Ovary (tissue), 9 donors: Measurements from ENCODE around the gene ATP6V0A1. TPM values are rescaled to one million over a fixed set of nuclear protein-coding genes. Genes with fewer than 3 reads are reported as not detected.

Experiments
- DNase-seq, 5 donors: peaks; one replicate each; pipeline ENCODE4 v3.0.0-alpha.2; 2019 to 2020
- H3K27ac ChIP-seq, 2 donors: fragments of 200-600 bp; one replicate each; pipeline versions ENCODE4 v1.5.1 to v1.8.0; 2019 to 2022
- H3K27me3 ChIP-seq: fragments of 200-600 bp; one replicate; pipeline ENCODE4 v1.8.0; 2022
- H3K36me3 ChIP-seq: fragments of 200-600 bp; sonication (generic); one replicate; pipeline ENCODE4 v1.5.1; 2019
- H3K4me1 ChIP-seq: one replicate; pipeline ENCODE4 v1.8.1; 2013; ENCODE audit warnings: mild to moderate bottlenecking, moderate library complexity; ENCODE audit not compliant: insufficient read depth
- H3K4me3 ChIP-seq: fragments of 200-600 bp; sonication (generic); one replicate; pipeline ENCODE4 v1.5.1; 2017
- H3K9me3 ChIP-seq, 2 donors: fragments of 200-600 bp in 1 of 2; sonication (generic) in 1 of 2; one replicate each; pipeline versions ENCODE4 v1.5.1 to v1.8.1; 2013 to 2019; ENCODE audit warnings: mild to moderate bottlenecking in 1 of 2, moderate library complexity in 1 of 2
- EP300 ChIP-seq: sonication (generic); formaldehyde crosslinking; IDR thresholded peaks from one replicate; pipeline ENCODE4 v1.6.1; 2017; ENCODE audit warnings: antibody characterized with exemption
- POLR2A ChIP-seq: fragments of 450-650 bp; IDR thresholded peaks from one replicate; pipeline ENCODE4 v1.6.1; 2017; ENCODE audit warnings: antibody characterized with exemption, mild to moderate bottlenecking, moderate library complexity
- WGBS, 3 donors: extraction: QIAGEN DNeasy Blood & Tissue Kit in 1 of 3; methylation state at CpG; one replicate each; pipeline versions ENCODE4 v1.1.5 to v1.1.7; 2013 to 2017; 5-methylcytosine and 5-hydroxymethylcytosine counted together
- intact Hi-C, 4 donors: fragments of 100-400 bp; cut with DNase I; formaldehyde crosslinking; loops; one replicate each; pipeline versions ENCODE4 v1.11.0 to v1.15.1; 2022 to 2023
- polyA plus RNA-seq, 2 donors: library from polyadenylated mRNA; stranded (reverse); fragments of 200-250 nt in 1 of 2; fragments of 350-450 nt in 1 of 2; fragmentation: Illumina TruSeq in 1 of 2; extraction: RNeasy Lipid Tissue Mini Kit (QIAGEN cat#74804) in 1 of 2; gene quantifications; one replicate each; pipeline ENCODE4 v1.2.3, GENCODE V29; 2013 to 2014
- total RNA-seq, 7 donors: library from RNA; depleted of rRNA in 2 of 7; stranded (reverse); fragments of >200 nt in 2 of 7; fragmentation: NEBNext Ultra II Directional in 3 of 7; extraction: Animal tissue kit (Norgen Biotek cat#: 25700) in 3 of 7; gene quantifications; one replicate each; pipeline versions ENCODE4 v1.1.0 to v1.2.4, GENCODE V29; 2016 to 2023
- TF ChIP-seq, protein P1 (sequence below), 3 donors: fragments of 450-650 bp in 2 of 3; fragments of 200-600 bp in 1 of 3; IDR thresholded peaks; one replicate each; pipeline versions ENCODE4 v1.5.1 to v1.8.0; 2016 to 2022; ENCODE audit warnings: antibody characterized with exemption in 3 of 3, mild to moderate bottlenecking in 1 of 3
- donor health status: DM: no; HTN: no; CAD: no; lungs with moderate emphysema.
- donor health status: DM: no; HTN: no; CAD: no.
- donor health status: Bipolar disorder and iron deficiency.
- donor health status: DM: yes; HTN: yes; CAD: no.
- donor health status: DM: no; HTN: no; CAD: no.
- donor health status: DM: yes; HTN: yes; CAD: no.

ATP6V0A1 gene
- total and polyA plus RNA-seq, 9 donors: 36.3 to 118 (median 74.1) TPM

DNA sequence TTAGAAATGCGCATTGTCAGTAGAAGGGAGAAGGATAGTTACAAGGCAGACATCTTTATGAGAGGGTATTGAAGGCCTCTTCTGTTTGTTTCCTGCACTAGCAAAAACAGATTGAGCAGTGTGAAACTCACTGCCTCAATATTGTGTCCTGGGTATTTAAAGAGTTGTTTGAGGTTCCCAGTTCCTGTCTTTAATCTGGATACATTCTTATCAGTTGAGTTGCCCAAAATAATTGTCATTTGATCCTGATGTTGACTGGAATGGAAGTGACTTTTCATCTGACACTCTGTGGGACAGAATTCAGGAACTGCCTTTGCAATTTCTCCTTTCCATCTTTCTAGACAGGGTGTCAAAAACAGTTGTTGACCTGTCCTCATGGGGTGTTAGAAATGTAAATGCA is 1.7 kb downstream of the ATP6V0A1 start:
- WGBS, 3 donors: 12 to 47% (median 16%) methylated on average over 1 of the region's 1 CpG
- H3K4me3 ChIP-seq: peak overlapping the region; percentile 86
- no peaks in the 10 kb centered on the region for H3K27me3 ChIP-seq
- intact Hi-C loops: loop anchor here in 1 of 4 donors (5.0 kb wide), 1 partner anchor 52 kb away; no protein-coding TSS in a partner anchor
- no peaks in the 10 kb centered on the region for H3K9me3 ChIP-seq
- no peak overlapping the region for H3K27ac ChIP-seq
- peaks cover 7% of the 10 kb centered on the region for H3K4me1 ChIP-seq
- TF ChIP-seq, protein P1, sequence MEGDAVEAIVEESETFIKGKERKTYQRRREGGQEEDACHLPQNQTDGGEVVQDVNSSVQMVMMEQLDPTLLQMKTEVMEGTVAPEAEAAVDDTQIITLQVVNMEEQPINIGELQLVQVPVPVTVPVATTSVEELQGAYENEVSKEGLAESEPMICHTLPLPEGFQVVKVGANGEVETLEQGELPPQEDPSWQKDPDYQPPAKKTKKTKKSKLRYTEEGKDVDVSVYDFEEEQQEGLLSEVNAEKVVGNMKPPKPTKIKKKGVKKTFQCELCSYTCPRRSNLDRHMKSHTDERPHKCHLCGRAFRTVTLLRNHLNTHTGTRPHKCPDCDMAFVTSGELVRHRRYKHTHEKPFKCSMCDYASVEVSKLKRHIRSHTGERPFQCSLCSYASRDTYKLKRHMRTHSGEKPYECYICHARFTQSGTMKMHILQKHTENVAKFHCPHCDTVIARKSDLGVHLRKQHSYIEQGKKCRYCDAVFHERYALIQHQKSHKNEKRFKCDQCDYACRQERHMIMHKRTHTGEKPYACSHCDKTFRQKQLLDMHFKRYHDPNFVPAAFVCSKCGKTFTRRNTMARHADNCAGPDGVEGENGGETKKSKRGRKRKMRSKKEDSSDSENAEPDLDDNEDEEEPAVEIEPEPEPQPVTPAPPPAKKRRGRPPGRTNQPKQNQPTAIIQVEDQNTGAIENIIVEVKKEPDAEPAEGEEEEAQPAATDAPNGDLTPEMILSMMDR (IDR thresholded peaks at IDR 0.05): no peak
- TF ChIP-seq POLR2A (no peak), EP300 (no peak)
- H3K36me3 ChIP-seq: no peaks in the 10 kb centered on the region
- DNase-seq: no peak

DNA sequence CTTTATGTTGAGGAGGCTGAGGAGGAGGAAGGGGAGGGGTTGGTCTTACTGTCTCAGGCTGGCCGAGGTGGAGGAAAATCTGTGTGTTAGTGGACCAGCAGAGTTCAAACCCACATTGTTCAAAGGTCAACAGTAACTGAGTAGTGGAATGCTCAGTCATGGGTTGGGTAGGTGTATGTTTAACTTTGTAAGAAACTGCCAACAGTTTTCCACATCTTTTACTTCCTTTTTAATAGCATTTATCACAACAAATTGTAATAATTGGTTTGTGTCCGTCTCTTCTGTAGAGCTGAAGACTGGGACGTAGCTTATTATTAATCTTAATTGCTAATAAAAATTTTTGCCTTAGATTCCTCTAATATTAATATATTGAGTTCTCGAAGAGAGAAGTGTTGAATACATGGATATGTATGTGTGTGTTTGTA is 5.3 kb downstream of the ATP6V0A1 start:
- DNase-seq: no peak
- intact Hi-C loops: loop anchor here in 1 of 4 donors (5.0 kb wide), 1 partner anchor 48 kb away; no protein-coding TSS in a partner anchor
- 76 to 80% (median 79%) methylated on average over 4 of the region's 4 CpGs for WGBS, 3 donors
- no peaks in the 10 kb centered on the region for H3K27me3 ChIP-seq
- no peaks in the 10 kb centered on the region for H3K36me3 ChIP-seq
- TF ChIP-seq EP300: no peak
- TF ChIP-seq, protein P1 (IDR thresholded peaks at IDR 0.05): no peak
- TF ChIP-seq POLR2A: no peak
- no peaks in the 10 kb centered on the region for H3K9me3 ChIP-seq
- H3K4me1 ChIP-seq: peaks cover 7% of the 10 kb centered on the region
- no peak overlapping the region for H3K4me3 ChIP-seq
- no peak overlapping the region for H3K27ac ChIP-seq

DNA sequence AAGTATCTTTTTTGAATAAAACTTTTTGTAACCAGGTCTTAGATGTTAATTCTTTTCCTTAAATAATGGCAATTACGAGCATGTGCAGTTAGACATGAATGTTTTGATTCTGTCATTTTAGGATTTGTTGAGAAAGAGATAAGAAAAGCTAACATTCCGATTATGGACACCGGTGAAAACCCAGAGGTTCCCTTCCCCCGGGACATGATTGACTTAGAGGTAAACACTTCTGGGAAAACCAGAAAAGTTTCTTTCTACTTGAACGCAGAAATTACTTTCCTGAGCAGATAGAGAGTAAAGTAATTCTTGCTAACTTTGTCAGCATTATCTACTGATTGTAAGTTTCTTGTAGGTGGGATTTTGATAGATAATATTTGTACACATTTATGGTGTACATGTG is 9.2 kb downstream of the ATP6V0A1 start:
- WGBS, 3 donors: 52 to 61% (median 59%) methylated on average over 5 of the region's 5 CpGs

DNA sequence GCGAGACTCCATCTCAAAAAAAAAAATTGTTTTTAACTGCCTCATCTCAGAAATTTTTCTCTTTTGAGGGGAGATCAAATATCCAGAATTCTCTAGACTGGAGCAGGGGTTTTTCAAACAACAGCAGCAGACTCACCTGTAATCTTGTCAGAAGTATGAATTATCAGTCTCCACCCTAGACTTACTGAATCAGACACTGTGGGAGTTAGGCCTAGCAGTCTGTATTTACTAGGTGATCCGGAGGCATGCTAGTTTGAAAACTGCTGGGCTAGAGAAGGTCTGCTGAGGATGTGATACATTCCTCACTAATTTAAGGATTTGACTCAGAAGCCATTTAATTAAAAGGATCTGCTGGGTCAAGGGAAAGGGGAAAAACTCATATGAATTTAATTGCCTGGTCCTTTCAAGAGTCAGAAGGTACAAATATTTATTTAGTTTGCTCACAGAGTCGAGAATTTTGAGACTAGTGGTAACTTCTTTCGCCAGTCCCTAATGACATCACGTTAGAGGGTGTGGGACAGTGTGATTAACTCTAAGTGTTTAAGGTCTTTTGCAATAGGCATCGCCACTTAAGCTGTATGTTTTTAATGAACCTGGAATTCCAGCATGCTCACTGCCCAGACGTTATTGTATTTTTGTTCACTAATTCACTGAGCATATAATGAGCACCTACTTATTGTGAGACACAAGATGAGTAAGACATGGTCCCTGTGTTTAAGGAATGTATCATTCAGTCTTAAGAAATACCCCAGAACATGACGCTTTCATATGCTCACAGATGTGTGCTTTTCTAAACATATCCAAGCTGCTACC is 14.2 kb downstream of the ATP6V0A1 start:
- intact Hi-C loops: no loop called here
- Histone ChIP-seq H3K27ac (no peak overlapping the region), H3K9me3 (no peaks in the 10 kb centered on the region), H3K4me1 (no peaks in the 10 kb centered on the region), H3K4me3 (no peak overlapping the region), H3K27me3 (no peaks in the 10 kb centered on the region), H3K36me3 (no peaks in the 10 kb centered on the region)
- DNase-seq: no peak
- TF ChIP-seq POLR2A (no peak), EP300 (no peak)
- TF ChIP-seq, protein P1 (IDR thresholded peaks at IDR 0.05): no peak
- 72 to 78% (median 76%) methylated on average over 8 of the region's 8 CpGs for WGBS, 3 donors

More for the DNA sequence above, 9.2 kb downstream of the ATP6V0A1 start:
- Histone ChIP-seq H3K27me3 (no peaks in the 10 kb centered on the region), H3K27ac (no peak overlapping the region), H3K36me3 (no peaks in the 10 kb centered on the region), H3K4me1 (no peaks in the 10 kb centered on the region), H3K4me3 (no peak overlapping the region), H3K9me3 (no peaks in the 10 kb centered on the region)
- no peak for TF ChIP-seq EP300
- TF ChIP-seq, protein P1 (IDR thresholded peaks at IDR 0.05): no peak
- TF ChIP-seq POLR2A: no peak
- DNase-seq: no peak
- intact Hi-C loops: loop anchor here in 1 of 4 donors (5.0 kb wide), 1 partner anchor 349 kb away; no protein-coding TSS in a partner anchor
